COLO829 (cell line): ENCODE measurements around the gene PIKFYVE.
"Not testable (repeated sequence)": the region's sequence is repeated elsewhere in the genome, so short reads cannot be mapped to it uniquely, and the experiment has no call there.

ENCODE experiments used
- DNase-seq: peaks from one replicate; pipeline ENCODE4 v3.0.0; 2012; ENCODE audit warnings: low spot score

PIKFYVE gene

DNA sequence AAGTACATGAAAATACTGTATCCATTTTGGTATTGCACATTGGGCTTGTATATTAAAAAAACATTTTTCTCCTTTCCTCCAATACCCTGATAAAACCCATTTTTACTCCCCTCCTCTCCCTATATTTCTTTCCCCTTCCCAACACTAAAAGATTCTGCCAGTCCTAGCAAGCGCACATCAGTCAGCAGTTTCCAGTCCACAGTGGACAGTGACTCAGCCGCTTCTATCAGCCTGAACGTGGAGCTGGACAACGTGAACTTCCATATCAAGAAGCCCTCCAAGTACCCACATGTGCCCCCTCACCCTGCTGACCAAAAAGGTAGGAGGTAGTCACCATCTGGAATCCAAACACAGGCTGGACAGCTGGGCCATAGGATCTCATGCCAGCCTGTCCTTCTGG, 38.6 kb downstream of the PIKFYVE start:
- no peak for DNase-seq

DNA sequence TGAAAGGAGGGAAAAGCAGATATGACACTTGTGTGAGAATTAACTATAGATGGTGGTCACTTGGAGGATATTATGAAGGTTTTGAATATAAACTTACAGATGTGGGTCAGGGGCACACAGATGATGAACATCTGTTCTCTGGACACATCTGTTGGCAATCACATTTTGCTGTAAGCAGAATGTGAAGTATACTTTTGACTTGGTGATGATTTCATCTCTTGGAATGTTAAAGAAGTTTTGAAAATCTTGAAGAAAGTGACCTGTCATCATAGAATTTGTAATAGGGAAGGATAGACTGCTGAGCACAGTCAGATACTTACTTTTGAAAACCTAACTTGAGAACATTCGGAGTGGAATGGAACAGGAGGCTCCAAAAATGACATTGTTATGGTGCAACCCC, 40.2 kb downstream of the PIKFYVE start:
- no peak for DNase-seq

DNA sequence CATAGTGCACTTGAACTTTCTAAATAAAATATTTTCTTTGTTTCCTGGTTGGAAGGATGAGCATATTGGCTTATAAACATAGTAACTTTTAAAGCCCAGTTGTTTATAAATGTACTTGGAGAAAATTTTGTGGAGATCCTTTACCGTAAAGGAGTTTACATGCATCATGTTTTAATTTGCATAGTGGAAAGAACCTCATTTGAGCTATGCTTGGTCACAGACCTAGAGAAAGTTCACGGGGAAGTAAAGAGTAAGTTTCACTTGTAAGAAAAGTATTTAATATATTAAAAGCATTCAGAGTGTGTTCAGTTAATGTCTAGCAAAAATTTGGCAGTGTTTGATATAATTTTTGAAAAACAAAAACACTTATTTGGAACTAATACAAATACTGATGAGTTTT, 45.3 kb downstream of the PIKFYVE start:
- no peak for DNase-seq

DNA sequence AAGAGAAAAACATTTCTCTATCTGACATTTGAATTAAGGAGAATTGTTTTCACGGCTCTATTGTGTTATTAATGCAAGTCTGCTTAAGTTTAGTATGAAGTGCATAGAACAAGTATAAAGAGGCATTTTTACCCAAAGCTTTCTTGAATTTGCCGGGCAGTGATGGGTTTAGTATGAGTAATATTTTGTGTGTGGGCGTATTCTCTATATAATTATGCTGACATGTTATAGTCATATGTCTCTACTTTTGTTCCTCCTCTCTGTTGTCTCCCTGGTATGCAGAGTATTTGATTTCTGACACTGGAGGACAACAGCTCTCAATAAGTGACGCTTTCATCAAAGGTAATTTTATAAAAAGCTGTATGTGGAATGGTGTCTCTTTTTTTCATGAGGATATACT, 45.9 kb downstream of the PIKFYVE start:
- DNase-seq = peak; percentile 63

DNA sequence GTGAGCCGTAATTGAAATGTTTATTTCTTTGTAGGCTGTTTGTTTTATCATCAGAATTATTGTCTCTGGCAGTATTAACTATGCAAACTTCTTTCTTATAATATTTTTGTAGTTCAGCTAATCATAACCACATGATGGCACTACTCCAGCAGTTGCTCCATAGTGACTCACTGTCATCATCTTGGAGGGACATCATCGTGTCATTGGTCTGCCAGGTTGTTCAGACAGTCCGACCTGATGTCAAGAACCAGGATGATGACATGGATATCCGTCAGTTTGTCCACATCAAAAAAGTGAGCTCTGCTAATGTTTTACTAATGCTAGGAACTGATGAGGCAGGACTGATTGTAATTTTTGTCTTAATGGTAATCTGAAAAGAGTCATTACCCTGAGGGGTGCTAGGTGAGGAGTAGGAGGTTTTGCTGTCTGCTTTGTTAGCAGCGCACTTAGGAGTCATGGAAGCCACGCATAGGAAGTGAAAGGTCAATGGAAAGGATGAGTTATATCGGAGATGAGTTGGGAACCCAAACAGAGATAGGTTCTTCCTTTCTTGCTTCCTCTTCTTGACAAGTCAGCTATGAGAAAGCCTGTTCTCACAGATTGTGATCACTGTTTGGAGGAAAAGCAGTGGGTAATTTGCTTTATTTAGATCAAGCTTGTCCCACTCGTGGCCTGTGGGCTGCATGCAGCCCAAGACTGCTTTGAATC, 49.2 kb downstream of the PIKFYVE start:
- DNase-seq = no peak

DNA sequence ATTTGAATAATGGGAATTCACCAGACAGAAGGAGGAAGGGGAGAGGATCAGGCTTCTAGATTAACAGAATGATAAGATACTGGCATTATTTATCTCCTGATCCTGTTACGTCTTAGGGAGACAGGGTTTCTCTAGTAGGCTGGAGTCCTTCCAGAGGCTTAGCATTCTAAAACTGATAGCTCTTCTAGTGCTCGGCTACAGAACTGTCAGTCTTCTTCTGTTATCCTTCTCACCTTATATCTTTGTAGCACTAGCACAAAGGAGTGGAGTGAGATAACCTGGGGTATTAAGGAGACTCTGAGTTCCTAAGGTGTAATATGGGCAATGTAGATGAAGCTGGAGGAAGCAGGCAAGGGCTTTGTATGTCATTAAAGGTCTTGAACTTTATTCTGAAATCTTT, 52.1 kb downstream of the PIKFYVE start:
- no peak for DNase-seq

DNA sequence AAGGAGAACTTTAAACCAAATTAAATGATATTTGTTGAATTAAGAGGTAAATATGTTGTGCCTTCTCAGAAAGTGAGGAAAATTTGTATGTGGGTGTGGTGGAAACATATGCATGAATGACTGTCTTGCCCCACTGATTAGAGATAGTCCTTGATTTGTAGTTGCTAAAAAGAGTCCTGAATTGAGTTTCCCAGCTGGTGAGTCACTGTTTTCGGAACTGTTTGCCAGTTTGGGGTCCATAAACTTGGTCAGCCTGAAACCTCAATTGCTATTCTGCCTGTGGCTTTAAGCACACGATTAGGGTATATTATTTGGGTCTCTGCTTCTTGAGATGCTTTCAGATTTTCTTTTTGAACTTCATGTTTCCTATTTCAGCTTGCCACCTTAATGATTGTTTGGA, 53.3 kb downstream of the PIKFYVE start:
- no peak for DNase-seq

DNA sequence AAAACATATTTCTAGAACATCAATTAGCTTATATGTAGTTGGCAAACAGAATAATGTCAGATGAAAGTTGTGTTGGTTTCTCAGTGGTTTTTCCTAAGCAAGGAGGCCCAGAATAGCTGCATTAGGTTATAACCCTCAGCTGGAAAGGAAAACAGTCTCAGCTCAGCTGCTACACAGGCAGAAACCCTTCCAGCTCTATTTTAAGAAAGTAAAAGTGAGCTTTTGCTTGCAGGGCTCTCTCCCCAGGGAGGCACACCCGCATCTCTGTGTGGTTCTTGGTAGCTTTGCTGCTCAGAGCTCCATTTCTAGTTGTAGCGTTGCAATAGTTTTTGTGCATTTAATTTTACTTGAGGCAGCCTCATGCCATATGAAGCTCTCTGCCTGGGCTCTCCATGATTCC, 54.6 kb downstream of the PIKFYVE start:
- no peak for DNase-seq

DNA sequence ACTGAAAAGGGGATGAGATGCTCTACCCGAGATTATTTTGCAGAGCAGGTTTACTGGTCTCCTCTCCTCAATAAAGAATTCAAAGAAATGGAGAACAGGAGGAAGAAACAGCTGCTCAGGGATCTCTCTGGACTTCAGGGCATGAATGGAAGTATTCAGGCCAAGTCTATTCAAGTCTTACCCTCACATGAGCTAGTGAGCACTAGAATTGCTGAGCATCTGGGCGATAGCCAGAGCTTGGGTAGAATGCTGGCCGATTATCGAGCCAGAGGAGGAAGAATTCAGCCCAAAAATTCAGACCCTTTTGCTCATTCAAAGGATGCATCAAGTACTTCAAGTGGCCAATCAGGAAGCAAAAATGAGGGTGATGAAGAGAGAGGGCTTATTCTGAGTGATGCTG, 60.0 kb downstream of the PIKFYVE start:
- no peak for DNase-seq

DNA sequence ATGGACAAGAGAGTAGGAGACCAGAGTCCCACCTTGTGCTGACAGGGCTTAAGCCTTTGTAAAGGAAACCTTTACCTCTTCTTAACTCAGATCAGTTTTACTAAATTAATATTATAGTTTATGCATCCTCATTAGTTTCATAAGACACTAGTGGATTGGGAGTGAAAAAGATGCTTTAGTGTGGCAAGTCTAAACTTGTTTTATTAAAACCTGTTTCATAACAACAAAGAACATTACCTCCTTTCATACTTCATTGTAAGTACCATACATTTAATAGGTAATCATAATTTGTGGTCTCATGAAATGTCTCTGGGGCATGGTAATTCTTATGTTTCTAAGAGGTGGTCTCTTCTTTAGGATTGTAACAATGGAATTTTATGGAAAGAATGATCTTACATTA, 63.4 kb downstream of the PIKFYVE start:
- no peak for DNase-seq

DNA sequence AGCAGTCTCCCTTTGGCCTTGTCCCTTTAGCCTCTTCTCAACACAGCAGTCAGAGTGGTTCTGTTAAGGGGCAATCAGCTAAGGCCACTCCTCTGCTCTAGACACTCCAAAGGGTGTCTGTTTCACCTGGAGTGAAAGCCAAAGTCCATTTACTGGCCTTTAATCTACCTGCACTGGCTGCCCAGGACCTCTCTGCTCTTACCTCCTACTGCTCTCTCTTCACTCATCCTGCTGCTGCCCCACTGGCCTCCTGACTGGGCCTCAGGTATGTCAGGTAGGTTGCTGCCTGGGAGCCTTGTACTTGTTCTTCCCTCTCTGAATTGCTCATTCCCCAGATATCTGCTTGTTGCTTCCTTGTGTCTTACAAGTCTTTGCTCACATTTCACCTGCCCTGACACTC, 68.2 kb downstream of the PIKFYVE start:
- DNase-seq = no peak

DNA sequence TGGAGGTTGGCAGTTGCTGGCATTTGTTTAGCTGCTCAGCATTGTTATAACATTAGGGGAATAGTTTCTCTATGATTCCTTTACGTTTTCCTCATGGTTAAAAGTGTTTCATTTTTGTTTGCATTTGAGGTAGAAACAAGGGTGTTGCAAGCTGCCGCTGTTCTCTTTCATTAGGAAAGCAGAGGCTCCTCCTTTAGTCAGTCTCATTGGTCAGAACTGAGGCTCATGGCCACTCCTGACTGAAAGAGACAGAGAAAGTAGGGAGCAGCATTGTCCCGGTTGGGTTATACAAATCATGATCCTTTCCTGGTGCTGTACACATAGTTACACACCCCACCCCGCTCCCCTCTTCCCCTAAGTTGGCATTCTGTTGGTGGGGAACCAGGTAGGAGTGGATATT, 80.7 kb downstream of the PIKFYVE start:
- no peak for DNase-seq

DNA sequence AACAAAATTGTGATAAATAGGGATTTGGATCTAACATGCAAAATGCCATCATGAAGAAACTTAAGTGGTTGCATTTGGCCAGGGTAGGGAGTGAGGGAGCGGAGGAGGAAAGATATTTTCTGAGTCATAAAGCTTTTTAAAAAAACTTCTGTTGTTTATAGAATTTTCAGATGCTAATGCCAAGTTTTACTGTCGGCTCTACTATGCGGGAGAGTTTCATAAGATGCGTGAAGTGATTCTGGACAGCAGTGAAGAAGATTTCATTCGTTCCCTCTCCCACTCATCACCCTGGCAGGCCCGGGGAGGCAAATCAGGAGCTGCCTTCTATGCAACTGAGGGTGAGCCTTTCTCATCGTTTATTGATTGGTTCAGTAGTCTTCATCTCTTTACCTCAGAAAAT, 84.6 kb downstream of the PIKFYVE start:
- no peak for DNase-seq

DNA sequence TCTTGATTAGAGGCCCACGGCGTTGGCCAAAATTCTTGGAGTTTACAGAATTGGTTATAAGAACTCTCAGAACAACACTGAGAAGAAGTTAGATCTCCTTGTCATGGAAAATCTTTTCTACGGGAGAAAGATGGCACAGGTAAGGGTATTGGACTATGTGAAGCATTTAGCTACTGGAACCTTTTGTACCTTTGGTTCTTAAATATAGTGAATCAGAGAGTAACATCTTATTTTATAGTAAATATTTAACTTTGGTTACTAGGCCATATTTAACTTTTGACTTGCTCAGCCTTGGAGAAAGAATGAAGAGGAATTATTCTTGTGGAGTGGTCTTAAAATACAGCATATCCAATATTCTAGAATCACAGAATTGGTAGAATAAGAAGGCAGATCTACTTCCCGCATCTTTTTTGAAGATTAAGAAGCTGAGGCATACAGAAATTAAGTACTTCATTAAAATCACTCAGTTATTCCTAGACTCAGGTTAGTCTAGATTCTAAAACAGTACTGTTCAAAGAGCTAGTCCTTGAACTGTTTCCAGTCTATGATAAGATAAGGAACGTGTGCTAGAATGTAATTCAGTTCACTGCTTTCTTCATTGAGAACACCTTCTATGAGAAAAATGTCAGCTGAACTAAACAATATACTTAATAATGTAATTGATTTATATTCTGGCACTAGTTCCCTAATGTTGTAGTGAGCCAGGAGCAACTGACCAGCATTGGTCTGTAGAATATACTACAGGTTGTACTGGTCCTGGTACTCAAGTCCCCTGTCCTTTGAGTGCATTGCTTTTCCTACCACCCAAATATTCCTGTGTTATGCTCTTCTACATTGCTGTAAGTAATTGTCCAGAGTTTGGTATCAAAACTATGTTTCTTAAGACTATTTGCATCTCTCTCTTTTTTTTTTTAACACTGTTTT, 86.9 kb downstream of the PIKFYVE start:
- no peak for DNase-seq

DNA sequence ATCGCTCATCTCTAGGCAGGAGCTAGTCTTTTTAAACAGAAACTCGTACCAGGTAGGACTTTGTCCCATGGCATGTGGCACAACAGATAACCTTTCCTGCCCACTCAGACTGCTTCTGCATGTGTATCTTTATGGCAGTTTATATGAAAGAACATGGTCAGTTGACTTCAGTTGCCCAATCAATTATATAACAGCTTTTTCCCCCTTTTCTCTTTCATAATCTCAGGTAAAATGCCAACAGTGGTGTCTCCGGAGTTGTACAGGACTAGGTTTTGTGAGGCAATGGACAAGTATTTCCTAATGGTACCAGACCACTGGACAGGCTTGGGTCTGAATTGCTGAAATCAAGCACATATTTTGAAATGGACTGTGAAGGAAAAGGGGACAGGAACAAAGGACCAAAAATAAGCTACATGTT, 88.9 kb downstream of the PIKFYVE start:
- no peak for DNase-seq

DNA sequence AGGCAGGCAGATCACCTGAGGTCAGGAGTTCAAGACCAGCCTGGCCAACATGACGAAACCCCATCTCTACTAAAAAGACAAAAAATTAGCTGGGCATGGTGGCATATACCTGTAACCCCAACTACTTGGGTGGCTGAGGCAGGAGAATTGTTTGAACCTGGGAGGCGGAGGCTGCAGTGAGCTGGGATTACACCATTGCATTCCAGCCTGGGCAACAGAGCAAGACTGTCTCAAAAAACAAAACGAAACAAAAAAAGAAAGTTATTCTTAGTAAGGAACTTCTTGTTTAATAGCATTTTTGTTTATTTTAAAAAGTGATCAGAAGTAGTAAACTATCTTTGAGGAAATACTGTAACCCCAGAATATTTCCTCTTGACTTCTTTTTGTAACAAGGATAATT, 90.4 kb downstream of the PIKFYVE start:
- not testable (repeated sequence) for DNase-seq

DNA sequence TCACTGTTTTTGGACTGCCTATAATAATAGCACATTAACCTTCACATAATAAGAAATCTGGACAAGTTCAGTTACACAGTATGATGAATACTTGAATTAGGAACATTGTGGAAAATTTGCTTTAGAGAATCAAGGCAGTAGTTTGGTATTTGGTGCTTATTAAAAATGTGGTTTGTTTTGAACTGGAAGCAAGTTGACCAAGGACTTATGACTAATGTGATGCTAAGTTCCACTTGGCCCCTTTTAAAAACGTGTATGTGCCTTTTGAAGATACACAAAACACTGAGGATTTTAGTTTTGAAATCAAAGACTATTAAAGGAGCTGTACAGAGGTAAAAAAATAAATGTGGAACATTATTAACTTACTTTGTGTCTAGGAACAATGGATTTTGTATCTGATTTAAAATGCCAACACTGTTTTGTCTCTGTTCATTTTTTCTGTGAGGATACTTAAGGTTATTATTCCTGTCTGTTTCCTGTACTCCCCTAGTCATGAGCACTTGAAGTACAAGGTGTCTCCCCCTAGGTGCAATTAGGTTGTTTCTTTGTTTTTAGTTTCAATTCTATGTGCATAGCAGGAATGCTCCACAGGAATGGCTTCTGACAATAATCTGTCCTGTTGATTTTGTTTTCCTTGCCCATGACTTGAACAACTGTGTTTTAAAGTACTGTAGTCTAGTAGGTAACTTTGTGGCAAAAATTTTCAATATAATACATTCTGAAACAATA, 91.0 kb downstream of the PIKFYVE start:
- DNase-seq = no peak

DNA sequence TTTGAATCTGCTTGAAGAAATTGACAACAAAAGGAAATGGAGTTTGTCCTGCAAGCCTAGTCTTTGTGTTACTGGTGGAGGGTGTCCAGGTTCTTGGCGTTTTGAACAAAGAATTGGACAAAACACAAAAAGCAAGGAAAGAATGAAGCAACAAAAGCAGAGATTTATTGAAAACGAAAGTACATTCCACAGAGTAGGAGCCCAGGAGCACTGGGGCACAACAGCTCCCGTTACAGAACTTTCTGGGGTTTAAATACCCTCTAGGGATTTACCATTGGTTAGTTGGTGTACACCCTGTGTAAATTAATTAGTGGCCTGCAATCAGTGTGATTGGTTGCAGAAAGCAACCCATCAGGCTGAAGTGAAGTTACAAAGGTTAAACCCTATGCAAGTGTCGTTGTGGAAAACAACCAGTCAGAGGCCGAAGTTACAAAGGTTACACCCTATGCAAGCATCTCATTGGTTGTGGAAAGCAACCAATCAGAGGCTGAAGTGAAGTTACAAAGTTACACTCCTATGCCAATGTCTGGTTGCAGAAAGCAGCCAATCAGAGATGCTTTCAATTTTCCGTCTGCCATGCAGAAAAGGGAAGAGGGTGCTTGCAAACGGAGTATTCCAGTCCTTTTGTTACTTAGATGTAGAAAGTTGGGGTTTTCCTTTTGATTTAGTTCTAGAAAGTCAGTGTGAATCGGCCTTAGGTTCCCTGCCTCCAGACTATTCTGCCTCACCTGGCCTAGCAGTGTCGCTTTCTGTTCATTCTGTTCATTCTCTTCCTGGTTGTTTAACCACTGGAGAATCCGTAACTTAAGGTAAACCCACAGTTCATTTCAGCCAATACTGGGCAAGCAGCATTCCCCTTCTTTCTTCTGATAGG, 92.9 kb downstream of the PIKFYVE start:
- DNase-seq = no peak

DNA sequence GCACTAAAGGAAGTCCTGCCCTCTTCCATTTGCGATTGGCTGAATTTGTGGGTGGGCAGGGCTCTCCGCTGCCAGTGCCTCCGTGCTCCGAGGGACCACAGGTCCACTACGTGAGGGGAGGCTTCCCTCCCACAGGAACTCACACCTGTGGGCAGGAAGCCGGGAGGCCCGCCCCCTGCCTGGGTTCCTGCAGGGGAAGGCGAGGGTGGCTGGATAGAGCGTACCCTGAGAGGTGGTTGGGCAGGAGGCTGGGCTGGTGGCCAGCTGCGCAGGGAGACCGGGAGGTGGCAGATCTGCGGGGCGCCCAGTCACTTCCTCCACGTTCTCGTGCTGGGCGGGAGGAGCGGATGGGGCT, 93.6 kb downstream of the PIKFYVE start:
- DNase-seq = no peak

DNA sequence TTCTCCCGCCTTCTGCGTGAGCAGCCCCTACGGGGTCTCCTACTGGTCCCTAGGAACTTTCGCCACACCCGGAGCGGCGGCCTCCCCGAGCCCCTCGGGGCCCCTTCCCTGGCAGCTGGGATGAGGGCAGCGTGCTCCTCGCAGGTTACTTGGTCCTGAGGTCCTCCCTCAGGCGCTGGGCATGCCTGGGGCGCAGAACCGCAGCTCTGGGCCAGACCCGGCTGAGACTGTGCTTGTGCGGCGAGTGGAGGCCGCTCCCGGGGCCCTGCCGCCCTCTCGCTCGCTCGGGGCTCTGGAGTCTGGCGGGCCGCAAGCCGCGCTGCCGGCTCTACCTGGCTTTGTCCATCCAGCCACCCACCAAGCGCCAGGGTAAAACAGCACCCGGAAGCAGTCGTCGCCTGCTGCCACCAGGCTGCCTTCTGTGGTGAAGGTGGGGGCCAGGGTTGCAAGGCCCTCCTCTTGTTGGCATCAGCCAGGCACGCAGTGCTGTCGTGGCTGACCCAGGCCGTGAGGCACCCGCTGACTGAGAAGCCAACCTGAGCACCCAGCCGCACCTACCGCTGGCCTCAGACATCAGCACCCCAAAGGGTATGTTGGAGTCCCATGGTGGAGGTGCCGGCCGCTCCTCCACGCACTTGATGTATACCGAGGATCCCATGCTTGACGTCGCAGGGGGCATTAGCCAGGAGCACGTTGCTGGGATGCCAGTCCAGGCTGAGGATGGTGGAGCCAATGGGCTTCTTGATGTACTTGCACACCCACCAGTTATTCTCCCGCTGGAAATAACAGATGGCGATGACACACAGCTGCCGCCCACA, 94.4 kb downstream of the PIKFYVE start:
- no peak for DNase-seq

DNA sequence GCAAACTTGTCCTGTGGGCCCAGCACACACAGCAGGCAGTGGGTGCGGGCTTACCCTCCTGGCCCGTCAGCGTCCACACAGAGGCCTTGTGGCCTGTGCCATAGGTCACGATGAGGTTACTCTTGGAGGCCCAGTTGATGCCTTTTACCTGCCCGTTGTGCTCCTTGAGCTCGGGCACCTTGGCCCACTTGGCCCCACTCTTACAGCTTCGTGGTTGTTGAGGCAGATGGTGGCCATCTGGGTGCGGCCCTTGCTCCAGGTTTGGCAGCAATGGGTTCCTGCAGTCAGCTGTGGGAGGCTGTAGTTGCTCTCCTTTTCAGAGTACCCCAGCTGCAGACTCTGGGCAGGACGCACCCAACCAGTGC, 95.0 kb downstream of the PIKFYVE start:
- no peak for DNase-seq
